RWPE2 (cell line): ENCODE results near the gene FZD7.
A peak's percentile ranks its signal among the peaks of the same experiment; 100 is the strongest.

Source experiments
- ATAC-seq: fragments of 200-7000 bp; cut with Tn5 transposase; 3 replicates; pipeline ENCODE4 v1.9.1; 2021; ENCODE audit warnings: low read depth
- DNase-seq: peaks from one replicate; pipeline ENCODE4 v3.0.0-alpha.2; 2020; ENCODE audit warnings: low spot score
- H3K27ac ChIP-seq: fragments of 450-650 bp; 2 replicates; pipeline ENCODE4 v1.5.1; 2017; ENCODE audit warnings: mild to moderate bottlenecking; ENCODE audit not compliant: poor library complexity, severe bottlenecking
- H3K27me3 ChIP-seq: fragments of 250-450 bp; sonication (Bioruptor Pico); 2 replicates; pipeline ENCODE4 v1.5.1; 2021; ENCODE audit warnings: mild to moderate bottlenecking, moderate library complexity; ENCODE audit not compliant: insufficient read depth, poor library complexity, severe bottlenecking
- H3K36me3 ChIP-seq: fragments of 250-450 bp; sonication (Bioruptor Pico); 2 replicates; pipeline ENCODE4 v1.5.1; 2020; ENCODE audit warnings: low read depth, mild to moderate bottlenecking, moderate library complexity
- H3K4me1 ChIP-seq: fragments of 250-450 bp; sonication (Bioruptor Pico); 2 replicates; pipeline ENCODE4 v1.5.1; 2021; ENCODE audit warnings: mild to moderate bottlenecking, moderate library complexity; ENCODE audit not compliant: insufficient read depth, poor library complexity, severe bottlenecking
- H3K4me3 ChIP-seq: fragments of 250-450 bp; sonication (Bioruptor Pico); 2 replicates; pipeline ENCODE4 v1.5.1; 2021; ENCODE audit warnings: mild to moderate bottlenecking, moderate library complexity; ENCODE audit not compliant: severe bottlenecking
- H3K9me3 ChIP-seq: fragments of 250-450 bp; sonication (Bioruptor Pico); 2 replicates; pipeline ENCODE4 v1.5.1; 2021; ENCODE audit warnings: mild to moderate bottlenecking, moderate library complexity; ENCODE audit not compliant: severe bottlenecking
- TF ChIP-seq, protein P1 (sequence below): fragments of 450-650 bp; IDR thresholded peaks from one replicate; pipeline ENCODE4 v1.5.1; 2017; ENCODE audit warnings: mild to moderate bottlenecking, moderate library complexity; ENCODE audit not compliant: poor library complexity, severe bottlenecking

The FZD7 gene

DNA sequence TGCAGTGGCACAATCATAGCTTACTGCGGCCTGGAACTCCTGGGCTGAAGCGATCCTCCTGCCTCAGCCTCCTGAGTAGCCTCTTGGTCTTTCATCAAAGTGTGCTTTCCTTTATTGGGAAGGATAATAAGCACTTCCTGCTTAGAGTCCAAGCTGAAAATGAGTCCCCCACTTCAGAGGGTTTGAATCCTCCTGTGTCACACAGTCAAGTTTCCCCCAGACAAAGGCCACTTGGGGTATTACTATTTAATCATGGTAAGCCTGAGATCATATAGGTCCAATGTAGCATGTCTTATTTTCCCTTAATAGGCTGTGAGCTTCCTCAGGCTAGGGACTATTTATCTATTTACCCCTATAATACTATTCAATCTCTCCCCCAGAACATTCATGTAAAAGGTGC is 28.0 kb downstream of the FZD7 start:
- Histone ChIP-seq H3K27ac (no peak overlapping the region), H3K36me3 (no peaks in the 10 kb centered on the region), H3K4me3 (no peak overlapping the region), H3K9me3 (no peaks in the 10 kb centered on the region), H3K27me3 (no peaks in the 10 kb centered on the region), H3K4me1 (no peaks in the 10 kb centered on the region)
- ATAC-seq: no peak
- no peak for DNase-seq
- TF ChIP-seq, protein P1, sequence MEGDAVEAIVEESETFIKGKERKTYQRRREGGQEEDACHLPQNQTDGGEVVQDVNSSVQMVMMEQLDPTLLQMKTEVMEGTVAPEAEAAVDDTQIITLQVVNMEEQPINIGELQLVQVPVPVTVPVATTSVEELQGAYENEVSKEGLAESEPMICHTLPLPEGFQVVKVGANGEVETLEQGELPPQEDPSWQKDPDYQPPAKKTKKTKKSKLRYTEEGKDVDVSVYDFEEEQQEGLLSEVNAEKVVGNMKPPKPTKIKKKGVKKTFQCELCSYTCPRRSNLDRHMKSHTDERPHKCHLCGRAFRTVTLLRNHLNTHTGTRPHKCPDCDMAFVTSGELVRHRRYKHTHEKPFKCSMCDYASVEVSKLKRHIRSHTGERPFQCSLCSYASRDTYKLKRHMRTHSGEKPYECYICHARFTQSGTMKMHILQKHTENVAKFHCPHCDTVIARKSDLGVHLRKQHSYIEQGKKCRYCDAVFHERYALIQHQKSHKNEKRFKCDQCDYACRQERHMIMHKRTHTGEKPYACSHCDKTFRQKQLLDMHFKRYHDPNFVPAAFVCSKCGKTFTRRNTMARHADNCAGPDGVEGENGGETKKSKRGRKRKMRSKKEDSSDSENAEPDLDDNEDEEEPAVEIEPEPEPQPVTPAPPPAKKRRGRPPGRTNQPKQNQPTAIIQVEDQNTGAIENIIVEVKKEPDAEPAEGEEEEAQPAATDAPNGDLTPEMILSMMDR: no peak

DNA sequence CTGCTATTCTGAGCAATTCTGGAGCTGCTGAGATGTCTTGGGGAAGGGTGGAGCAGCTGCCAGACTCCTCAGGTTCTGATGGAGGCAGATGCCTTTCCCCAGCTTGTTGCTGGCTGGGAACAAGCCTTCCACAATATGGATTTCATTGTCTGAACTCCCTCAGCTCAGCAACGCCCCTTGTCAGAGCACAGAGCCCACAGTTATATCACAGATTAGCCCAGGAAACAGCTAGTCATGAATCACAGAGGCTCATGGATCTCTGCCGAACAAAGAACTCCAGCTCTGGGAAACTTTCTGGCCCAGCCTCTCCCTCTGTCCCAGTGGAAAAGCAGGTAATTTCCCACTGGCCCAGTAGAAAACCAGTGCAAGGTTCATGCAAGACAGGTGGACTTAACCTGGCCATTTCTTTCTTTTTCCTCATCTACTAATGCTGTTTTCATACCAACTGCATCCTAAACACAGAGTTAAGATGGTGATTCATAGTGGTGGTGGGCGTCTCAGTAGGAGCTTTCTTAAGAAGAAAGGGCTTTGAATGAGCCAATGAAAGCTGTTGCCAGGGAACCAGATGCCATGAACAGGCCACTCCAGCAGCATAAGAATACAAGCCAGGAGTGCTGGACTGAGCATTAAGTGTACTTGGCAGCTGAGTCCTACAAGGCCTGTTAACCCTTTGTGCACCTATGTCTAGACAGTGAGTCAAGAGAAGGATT is 30.7 kb downstream of the FZD7 start:
- no peak for DNase-seq
- peak; percentile 70 for ATAC-seq
- TF ChIP-seq, protein P1: no peak
- H3K9me3 ChIP-seq: no peaks in the 10 kb centered on the region
- no peak overlapping the region for H3K27ac ChIP-seq
- no peak overlapping the region for H3K4me3 ChIP-seq
- no peaks in the 10 kb centered on the region for H3K4me1 ChIP-seq
- no peaks in the 10 kb centered on the region for H3K27me3 ChIP-seq
- H3K36me3 ChIP-seq: no peaks in the 10 kb centered on the region

DNA sequence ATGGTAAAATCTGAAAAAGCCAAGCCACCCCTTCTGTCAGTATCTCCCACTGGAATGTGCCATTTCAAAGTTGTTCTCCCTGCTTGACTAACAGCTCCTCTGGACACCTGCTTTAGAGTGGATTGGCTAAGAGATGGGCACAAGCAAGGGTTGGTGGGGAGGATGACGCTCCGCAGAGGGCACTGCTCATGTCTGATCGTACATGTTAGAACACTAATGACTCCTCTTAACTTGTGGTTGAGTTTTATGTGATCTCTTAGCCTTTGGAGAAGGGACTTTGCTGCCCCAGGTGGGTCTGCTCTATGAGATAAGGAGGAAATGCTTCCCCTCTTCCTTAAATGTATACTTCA is 31.2 kb downstream of the FZD7 start:
- DNase-seq: no peak
- H3K4me1 ChIP-seq: no peaks in the 10 kb centered on the region
- ATAC-seq: no peak
- no peaks in the 10 kb centered on the region for H3K9me3 ChIP-seq
- H3K36me3 ChIP-seq: no peaks in the 10 kb centered on the region
- no peak overlapping the region for H3K27ac ChIP-seq
- TF ChIP-seq, protein P1: no peak
- H3K4me3 ChIP-seq: no peak overlapping the region
- H3K27me3 ChIP-seq: no peaks in the 10 kb centered on the region

DNA sequence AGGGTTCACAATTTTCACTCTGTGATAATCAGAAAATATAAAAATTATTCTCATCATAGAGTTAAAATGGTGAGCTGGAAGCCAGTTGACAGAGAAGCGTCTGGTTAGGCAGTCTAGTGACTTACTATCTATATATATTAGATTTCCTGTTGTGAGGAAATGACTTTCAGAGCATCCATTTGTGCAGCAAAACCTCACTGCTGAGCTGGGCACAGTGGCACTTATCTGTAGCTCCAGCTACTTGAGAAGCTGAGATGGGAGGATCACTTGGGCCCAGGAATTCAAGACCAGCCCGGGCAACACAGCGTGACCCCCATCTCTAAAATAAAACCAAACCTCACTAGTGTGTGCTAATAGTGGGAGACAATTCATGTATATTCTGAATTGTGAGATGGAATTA is 32.2 kb downstream of the FZD7 start:
- no peaks in the 10 kb centered on the region for H3K9me3 ChIP-seq
- no peak overlapping the region for H3K4me3 ChIP-seq
- DNase-seq (no peak), ATAC-seq (no peak)
- H3K36me3 ChIP-seq: no peaks in the 10 kb centered on the region
- TF ChIP-seq, protein P1: no peak
- no peaks in the 10 kb centered on the region for H3K4me1 ChIP-seq
- no peak overlapping the region for H3K27ac ChIP-seq
- no peaks in the 10 kb centered on the region for H3K27me3 ChIP-seq

DNA sequence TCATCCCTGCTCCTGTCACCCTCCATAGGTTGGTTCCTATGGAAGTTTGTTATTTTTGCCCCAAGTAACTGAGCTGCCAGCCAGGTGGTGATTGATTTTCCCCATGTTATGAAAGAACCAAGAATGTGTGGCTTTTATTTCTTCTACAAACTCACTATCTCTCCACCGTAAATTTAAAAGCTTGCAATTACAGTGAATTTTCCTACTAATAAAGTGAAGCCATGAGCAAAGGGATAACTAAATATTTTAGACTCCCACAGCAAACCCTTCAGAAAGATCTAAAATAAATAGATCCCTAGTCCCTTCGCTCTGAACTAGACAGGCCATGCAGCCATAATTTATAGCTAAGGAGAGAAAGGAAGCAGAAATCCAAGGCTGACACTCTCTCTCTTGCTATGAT is 33.2 kb downstream of the FZD7 start:
- TF ChIP-seq, protein P1: no peak
- H3K4me3 ChIP-seq: no peak overlapping the region
- H3K27me3 ChIP-seq: no peaks in the 10 kb centered on the region
- H3K4me1 ChIP-seq: no peaks in the 10 kb centered on the region
- no peaks in the 10 kb centered on the region for H3K9me3 ChIP-seq
- ATAC-seq (no peak), DNase-seq (no peak)
- no peaks in the 10 kb centered on the region for H3K36me3 ChIP-seq
- no peak overlapping the region for H3K27ac ChIP-seq
